ENCODE results near the gene ERBB4. TPM values are rescaled to one million over a fixed set of nuclear protein-coding genes. Genes with fewer than 3 reads are reported as not detected.

Gene ERBB4
- total RNA-seq, 1 experiment from 2014 or later: 0.04 TPM

DNA sequence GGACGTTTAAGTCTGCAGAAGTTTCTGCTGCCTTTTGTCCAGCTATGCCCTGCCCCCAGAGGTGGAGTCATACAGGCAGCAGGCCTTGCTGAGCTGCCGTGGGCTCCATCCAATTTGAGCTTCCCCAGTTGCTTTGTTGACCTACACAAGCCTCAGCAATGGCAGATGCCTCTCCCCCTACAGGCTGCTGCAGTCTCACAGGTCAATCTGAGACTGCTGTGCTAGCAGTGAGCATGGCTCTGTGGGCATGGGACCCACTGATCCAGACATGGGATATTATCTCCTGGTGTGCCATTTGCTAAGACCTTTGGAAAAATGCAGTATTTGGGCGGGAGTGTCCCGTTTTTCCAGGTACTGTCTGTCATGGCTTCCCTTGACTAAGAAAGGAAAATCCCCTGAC, 726.0 kb downstream of the ERBB4 start:
- no peak overlapping the region for H2BK12ac ChIP-seq (ENCODE audit: insufficient read length, low read depth, low read length)
- no peaks in the 10 kb centered on the region for H3K79me1 ChIP-seq (ENCODE audit: insufficient read depth, low read depth, low read length, poor library complexity, severe bottlenecking)
- no peaks in the 10 kb centered on the region for H3K4me1 ChIP-seq (ENCODE audit: insufficient read depth, low read length)
- H3K27ac ChIP-seq (ENCODE audit: insufficient read length, low read depth, low read length): no peak overlapping the region
- peak; percentile 35; the same call in 2 of the 3 replicates for TF ChIP-seq CTCF (conservative IDR thresholded peaks at IDR 0.05)
- no peak overlapping the region for H3K4ac ChIP-seq (ENCODE audit: low read depth, low read length)
- H3K23ac ChIP-seq (ENCODE audit: insufficient read length, low read depth, low read length): no peak overlapping the region
- H3K18ac ChIP-seq (ENCODE audit: insufficient read length, low read depth, low read length): no peak overlapping the region
- H2BK20ac ChIP-seq (ENCODE audit: low read depth, low read length, poor library complexity, severe bottlenecking): no peak overlapping the region
- no peak overlapping the region for H3K14ac ChIP-seq (ENCODE audit: insufficient read depth, low read length)
- DNase-seq: peak; percentile 56
- Mint-ChIP-seq H3K36me3 (ENCODE audit: insufficient read depth in 1 of 3, low read depth in 3 of 3) (no peaks in the 10 kb centered on the region; a peak in 1 of 7 replicates), H3K27ac (no peak overlapping the region), H3K4me1 (no peaks in the 10 kb centered on the region), H3K27me3 (ENCODE audit: low read depth) (0 out of 2 replicates have a peak, but pooled peaks cover 2% of the 10 kb centered on the region), H3K9me3 (no peaks in the 10 kb centered on the region; a peak in 1 of 5 replicates), H3K4me3 (no peak overlapping the region)
- no CpG with 5 or more reads among the region's 4 CpGs for WGBS (ENCODE audit: extremely low coverage, insufficient read length, low lambda C conversion rate)
- H3K56ac ChIP-seq (ENCODE audit: insufficient read length, low read depth, low read length): no peak overlapping the region
- no peaks in the 10 kb centered on the region for H3K9me3 ChIP-seq (ENCODE audit: control insufficient read depth, low read depth, low read length)
- H2AFZ ChIP-seq (ENCODE audit: low read length): no peak overlapping the region
- H4K91ac ChIP-seq (ENCODE audit: insufficient read length, low read depth, low read length): no peak overlapping the region
- no peak overlapping the region for H2AK5ac ChIP-seq (ENCODE audit: insufficient read length, low read length)
- H2BK5ac ChIP-seq (ENCODE audit: insufficient read length, low read length): no peak overlapping the region
- H4K20me1 ChIP-seq (ENCODE audit: control insufficient read depth, insufficient read depth, insufficient read length): no peaks in the 10 kb centered on the region
- no peak overlapping the region for H2BK120ac ChIP-seq (ENCODE audit: low read depth, low read length, poor library complexity, severe bottlenecking)
- no peaks in the 10 kb centered on the region for H3K79me2 ChIP-seq (ENCODE audit: insufficient read depth, low read length)
- H3K4me2 ChIP-seq (ENCODE audit: insufficient read depth, insufficient read length, low read length): no peak overlapping the region
- H3T11ph ChIP-seq (ENCODE audit: low read length): no peak overlapping the region
- no peaks in the 10 kb centered on the region for H3K23me2 ChIP-seq (ENCODE audit: insufficient read length, low read depth, low read length, poor library complexity, severe bottlenecking)
- no peak overlapping the region for H2BK15ac ChIP-seq (ENCODE audit: low read depth, low read length)
- H3K27me3 ChIP-seq (ENCODE audit: insufficient read depth, low read length): no peaks in the 10 kb centered on the region
- no peak overlapping the region for H4K8ac ChIP-seq (replicated peaks; ENCODE audit: insufficient read length, low read depth, low read length)
- no peak overlapping the region for H4K5ac ChIP-seq (ENCODE audit: insufficient read length, low read depth, low read length)
- no peak overlapping the region for H3K9ac ChIP-seq (ENCODE audit: extremely low read depth, insufficient read length, low read length)

Measured in H9 (cell line).